ENCODE results near the gene SH3BGRL3. TPM values are rescaled to one million over a fixed set of nuclear protein-coding genes. Genes with fewer than 3 reads are reported as not detected.

SH3BGRL3 gene
- total and polyA plus RNA-seq, 2 donors, result 12.3 to 123 TPM

DNA sequence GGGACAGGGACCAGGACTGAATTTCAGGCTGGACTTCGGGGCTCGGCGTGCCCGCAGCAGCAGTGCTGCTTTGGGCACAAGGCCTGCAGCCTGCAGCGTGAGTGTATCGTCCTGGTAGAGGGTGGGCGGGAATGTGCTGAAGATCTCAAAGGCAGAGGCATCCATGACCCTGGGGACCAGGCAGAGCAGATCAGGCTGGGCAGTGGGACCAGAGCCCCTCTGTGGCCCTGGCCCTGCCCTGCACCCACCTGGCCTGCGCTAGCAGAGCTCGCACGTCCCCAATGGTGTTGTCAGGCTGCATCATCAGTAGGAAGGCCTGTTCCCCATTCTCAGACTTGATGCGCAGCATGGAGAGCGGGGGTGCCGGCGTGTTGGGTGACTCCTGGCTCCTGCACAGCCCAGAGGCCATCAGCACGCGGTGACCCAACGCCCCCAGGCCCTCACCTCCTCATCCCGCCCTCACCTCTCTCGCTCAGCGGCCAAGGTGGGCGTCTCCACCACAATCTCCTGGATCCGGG lies 2.6 kb downstream of the SH3BGRL3 start:
- no peak for DNase-seq (ENCODE audit: extremely low spot score)
- 72% methylated on average over 22 of the region's 22 CpGs for WGBS
- H3K36me3 ChIP-seq (ENCODE audit: insufficient read depth), result no peaks in the 10 kb centered on the region
- H3K27ac ChIP-seq (ENCODE audit: low read depth), result no peak overlapping the region
- H3K4me3 ChIP-seq (ENCODE audit: low read depth, low read length), result no peak overlapping the region
- no peaks in the 10 kb centered on the region for H3K4me1 ChIP-seq (ENCODE audit: insufficient read depth)

DNA sequence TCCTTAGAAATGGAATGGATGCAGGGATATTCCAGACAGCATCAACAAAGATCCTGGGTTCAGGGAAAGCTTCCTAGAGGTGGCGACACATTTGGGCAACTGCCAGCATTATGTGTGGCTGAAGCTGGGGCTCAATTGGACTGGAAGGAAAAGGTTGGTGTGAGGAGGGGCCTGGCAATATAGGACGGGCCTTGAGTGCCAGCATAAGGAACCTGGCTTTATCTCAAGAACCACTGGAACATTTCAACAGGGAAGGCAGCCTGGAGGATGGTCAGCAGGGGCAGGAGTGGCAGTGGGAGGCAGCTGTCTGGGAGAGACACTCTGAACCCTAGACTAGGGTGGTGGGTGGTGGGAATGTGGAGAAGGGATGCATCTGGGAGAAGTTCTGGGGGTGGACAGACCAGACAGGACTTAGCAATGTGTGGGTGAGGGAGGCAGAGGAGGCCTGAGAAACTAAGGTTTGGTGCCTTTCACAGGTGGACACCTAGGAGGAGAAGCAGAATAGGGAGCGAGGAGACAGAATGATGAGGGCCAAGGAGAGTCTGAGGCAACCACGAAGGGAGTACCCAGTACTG lies 3.5 kb downstream of the SH3BGRL3 start:
- Histone ChIP-seq H3K36me3 (ENCODE audit: insufficient read depth) (no peaks in the 10 kb centered on the region), H3K27ac (ENCODE audit: low read depth) (no peak overlapping the region), H3K4me1 (ENCODE audit: insufficient read depth) (no peaks in the 10 kb centered on the region), H3K4me3 (ENCODE audit: low read depth, low read length) (no peak overlapping the region)
- DNase-seq (ENCODE audit: extremely low spot score), result no peak
- WGBS, result 79% methylated on average over 4 of the region's 4 CpGs

DNA sequence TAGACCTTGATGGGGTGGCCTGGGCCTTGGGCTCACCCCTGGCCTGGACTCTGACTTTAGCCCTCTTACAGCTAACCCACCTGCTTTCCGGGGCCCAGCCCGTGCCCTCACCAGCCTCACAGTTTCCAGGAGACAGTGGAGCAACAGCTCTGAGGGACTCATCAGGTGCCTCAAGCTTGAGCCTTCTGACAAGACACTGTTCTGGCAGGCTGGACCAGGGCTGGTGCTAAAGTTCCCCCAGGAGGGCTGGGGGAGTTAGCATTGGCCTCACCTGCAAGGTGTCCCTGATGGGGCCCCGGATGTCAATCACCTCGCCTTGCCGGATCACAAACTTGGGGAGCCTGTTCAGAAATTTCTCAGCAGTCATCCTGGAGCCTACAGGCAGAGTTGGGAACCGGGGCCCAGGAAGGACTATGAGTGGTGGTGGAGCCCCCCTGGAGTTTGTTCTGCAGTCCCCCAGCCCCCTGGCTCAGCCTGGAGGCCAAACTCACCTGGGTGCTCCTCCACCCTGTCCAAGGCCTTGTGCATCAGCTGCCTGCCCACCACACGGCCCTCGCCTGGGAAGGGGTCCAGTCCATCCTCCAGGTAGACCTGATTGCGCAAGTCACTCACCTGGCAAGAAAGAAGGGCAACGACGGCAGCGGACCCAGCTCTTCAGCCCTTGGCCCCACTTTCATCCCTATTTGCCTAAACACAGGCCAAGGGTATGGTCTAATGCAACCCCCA lies 4.1 kb downstream of the SH3BGRL3 start:
- Histone ChIP-seq H3K4me1 (ENCODE audit: insufficient read depth) (no peaks in the 10 kb centered on the region), H3K4me3 (ENCODE audit: low read depth, low read length) (no peak overlapping the region), H3K27ac (ENCODE audit: low read depth) (no peak overlapping the region), H3K36me3 (ENCODE audit: insufficient read depth) (no peaks in the 10 kb centered on the region)
- WGBS, result 88% methylated on average over 12 of the region's 12 CpGs
- DNase-seq (ENCODE audit: extremely low spot score), result no peak

DNA sequence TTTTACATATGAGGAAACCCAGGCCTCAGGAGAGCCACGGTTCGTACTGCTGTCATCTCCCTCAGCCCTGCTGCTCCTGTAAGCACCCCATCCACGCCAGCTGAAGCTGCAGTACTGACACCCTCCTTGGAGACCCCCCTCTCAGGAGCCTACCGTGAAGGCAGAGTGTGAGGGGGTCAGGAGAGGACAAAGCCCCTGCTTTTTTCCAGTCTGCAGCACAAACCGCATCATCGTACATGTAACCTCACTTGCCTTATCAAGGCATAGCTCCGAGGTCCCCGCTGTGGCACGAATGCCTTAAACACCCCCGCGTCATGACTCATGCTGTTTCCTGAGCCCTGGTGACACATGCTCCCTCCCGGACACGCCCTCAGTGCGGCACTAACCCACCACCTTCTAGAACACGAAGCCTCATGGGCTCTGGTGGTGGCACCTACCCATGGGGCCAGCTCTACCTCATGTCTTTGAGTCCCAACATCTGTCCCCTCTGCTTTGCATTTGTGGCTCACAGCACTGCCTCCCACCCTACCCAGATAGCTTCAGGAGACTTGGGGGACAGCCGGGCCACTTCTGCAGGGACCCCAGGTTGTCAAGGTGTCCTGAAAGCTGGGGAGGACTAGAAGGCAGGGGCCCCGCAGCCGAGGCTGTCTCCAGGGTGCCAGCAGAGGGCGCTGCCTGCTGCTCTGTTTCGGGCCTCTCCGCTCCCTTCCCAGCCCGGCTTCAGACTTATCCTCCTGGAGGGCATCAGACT lies 4.9 kb downstream of the SH3BGRL3 start:
- DNase-seq (ENCODE audit: extremely low spot score), result no peak
- Histone ChIP-seq H3K27ac (ENCODE audit: low read depth) (no peak overlapping the region), H3K4me1 (ENCODE audit: insufficient read depth) (no peaks in the 10 kb centered on the region), H3K36me3 (ENCODE audit: insufficient read depth) (no peaks in the 10 kb centered on the region), H3K4me3 (ENCODE audit: low read depth, low read length) (no peak overlapping the region)
- WGBS, result 38% methylated on average over 22 of the region's 22 CpGs

DNA sequence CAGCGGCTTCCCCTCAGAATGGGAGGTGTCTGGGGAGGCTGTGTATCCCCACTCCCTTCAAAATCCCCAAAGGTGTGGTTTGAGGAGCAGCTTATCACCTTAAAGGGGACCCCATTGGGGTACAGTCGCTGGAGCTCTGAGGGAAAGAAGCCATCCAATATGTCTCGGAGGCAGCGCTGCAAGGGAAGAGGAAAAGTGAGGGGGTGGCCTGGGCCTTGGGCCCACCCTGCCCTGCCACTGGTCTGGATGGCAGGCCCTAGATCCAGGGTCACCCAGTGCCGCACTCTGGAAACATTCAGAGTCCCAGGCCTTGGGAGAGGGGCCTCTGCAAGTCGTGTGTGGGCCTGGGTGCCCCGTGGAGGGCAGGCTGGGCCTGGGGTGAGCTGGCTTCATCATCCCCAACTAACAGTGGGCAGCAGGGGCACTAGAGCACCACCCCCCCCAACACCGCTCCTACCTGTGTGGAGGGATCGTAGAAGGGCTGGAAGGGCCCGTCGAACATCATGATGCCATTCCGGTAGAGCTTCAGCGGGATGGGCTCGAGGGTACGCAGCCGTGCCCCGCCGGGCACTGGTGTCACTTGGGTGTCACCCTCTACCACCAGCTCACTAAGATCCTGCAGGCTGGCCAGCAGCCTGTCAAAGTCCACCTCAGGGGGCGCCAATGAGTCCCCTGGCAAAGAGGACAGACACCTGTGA lies 5.6 kb downstream of the SH3BGRL3 start:
- Histone ChIP-seq H3K4me3 (ENCODE audit: low read depth, low read length) (no peak overlapping the region), H3K27ac (ENCODE audit: low read depth) (no peak overlapping the region), H3K36me3 (ENCODE audit: insufficient read depth) (no peaks in the 10 kb centered on the region), H3K4me1 (ENCODE audit: insufficient read depth) (no peaks in the 10 kb centered on the region)
- 81% methylated on average over 19 of the region's 19 CpGs for whole genome bisulfite sequencing
- DNase-seq (ENCODE audit: extremely low spot score), result no peak

DNA sequence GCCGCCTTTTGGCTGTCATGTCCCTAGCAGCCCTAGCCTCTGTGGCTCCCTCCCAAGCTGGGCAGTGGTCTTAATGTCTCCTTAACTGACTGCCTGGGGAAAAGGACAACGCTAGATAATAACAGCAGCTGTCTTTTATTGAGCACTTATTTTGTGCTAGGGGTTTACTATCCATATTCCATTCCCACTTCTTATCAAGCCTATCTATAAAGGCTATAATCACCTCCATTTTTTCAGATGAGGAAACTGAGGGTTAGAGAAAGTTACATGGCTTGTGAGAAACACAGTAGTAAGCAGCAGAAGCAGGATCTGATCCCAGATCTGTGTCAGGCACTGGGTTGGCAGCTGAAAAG lies 6.2 kb downstream of the SH3BGRL3 start:
- H3K4me1 ChIP-seq (ENCODE audit: insufficient read depth), result no peaks in the 10 kb centered on the region
- no peak overlapping the region for H3K4me3 ChIP-seq (ENCODE audit: low read depth, low read length)
- no peak for DNase-seq (ENCODE audit: extremely low spot score)
- no peak overlapping the region for H3K27ac ChIP-seq (ENCODE audit: low read depth)
- H3K36me3 ChIP-seq (ENCODE audit: insufficient read depth), result no peaks in the 10 kb centered on the region
- 77% methylated on average over 2 of the region's 2 CpGs for WGBS

DNA sequence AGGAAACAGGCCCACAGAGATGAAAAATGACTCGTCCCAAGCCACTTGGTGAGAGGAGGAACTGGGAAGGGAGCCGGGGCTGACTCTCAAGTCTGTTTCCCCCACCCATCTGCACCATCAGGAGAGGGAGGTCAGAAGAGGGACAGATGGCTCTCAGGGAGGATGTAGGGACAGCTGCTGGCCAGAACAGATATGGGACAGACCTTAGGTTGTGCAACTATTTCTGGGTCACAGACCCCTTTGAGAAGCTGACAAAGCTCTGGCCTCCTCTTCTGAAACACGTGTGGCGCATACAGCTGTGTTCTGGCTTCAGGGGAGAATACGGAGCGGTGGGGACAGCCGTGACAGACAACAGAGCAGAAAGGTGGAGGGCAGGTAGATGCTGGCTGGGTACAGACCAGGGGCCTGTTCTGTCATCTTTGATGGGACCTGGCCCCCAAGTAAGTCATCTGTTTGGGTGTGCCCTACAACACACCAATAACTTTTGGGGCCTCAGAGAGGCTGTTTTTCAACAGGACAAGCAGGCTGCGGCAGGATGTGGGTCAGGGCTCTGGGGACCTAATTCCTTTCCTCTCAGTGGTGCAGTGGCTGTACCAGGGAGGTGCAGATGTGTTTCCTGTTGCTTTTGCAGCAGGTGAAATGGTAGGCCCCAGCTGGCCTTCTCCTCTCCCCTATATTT lies 7.3 kb downstream of the SH3BGRL3 start:
- Histone ChIP-seq H3K27ac (ENCODE audit: low read depth) (no peak overlapping the region), H3K36me3 (ENCODE audit: insufficient read depth) (no peaks in the 10 kb centered on the region), H3K4me1 (ENCODE audit: insufficient read depth) (no peaks in the 10 kb centered on the region), H3K4me3 (ENCODE audit: low read depth, low read length) (no peak overlapping the region)
- DNase-seq (ENCODE audit: extremely low spot score), result no peak
- WGBS, result 64% methylated on average over 8 of the region's 8 CpGs

DNA sequence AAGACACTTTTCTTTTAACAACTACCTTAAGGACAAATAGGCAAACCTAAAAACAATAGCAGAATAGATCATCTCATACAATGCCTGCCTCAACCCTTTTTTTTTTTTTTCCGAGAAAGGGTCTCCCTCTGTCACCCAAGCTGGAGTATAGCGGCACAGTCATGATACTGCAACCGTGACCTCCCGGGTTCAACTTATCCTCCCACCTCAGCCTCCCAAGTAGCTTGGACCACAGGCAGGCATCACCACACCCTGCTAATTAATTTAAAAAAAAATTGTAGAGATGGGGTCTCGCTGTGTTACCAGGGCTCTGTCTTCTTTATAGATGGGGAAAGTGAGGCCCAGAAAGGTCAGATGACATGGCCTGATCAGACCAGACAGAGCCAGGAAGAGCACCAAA lies 7.9 kb downstream of the SH3BGRL3 start:
- Histone ChIP-seq H3K4me1 (ENCODE audit: insufficient read depth) (no peaks in the 10 kb centered on the region), H3K4me3 (ENCODE audit: low read depth, low read length) (no peak overlapping the region), H3K27ac (ENCODE audit: low read depth) (no peak overlapping the region), H3K36me3 (ENCODE audit: insufficient read depth) (no peaks in the 10 kb centered on the region)
- no peak for DNase-seq (ENCODE audit: extremely low spot score)
- 94% methylated on average over 5 of the region's 5 CpGs for WGBS

DNA sequence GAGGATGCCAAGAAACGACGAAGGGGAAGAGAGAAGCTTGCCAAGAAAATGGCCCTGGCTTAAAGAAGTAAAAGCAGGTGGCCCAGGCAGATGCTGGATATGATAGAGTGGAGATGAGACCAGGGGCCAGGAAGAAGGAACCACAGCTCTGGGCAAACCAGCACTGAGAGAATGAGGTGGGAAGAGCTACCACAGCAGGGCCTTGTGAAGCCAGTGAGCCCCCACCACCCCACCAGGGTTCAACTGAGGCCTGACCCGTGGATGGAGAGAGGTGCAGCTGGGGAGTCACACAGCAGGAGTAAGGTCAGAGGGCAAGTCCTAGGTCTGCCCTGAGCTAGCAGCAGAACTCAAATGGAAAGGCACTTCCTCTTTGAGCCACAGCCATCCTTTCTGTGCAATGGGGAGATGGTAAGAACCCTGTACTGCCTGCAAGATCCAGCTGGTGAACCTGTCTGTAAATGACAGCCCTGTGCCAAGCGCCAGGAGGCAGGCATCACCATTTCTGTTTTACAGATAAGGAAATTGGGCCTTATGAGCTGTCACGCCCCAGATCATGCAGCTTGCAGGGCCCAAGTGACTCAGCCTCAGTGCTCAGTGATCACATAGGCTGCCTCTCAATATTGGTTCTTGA lies 8.5 kb downstream of the SH3BGRL3 start:
- DNase-seq (ENCODE audit: extremely low spot score), result no peak
- Histone ChIP-seq H3K4me1 (ENCODE audit: insufficient read depth) (no peaks in the 10 kb centered on the region), H3K4me3 (ENCODE audit: low read depth, low read length) (no peak overlapping the region), H3K36me3 (ENCODE audit: insufficient read depth) (no peaks in the 10 kb centered on the region), H3K27ac (ENCODE audit: low read depth) (no peak overlapping the region)
- WGBS, result 55% methylated on average over 5 of the region's 5 CpGs

DNA sequence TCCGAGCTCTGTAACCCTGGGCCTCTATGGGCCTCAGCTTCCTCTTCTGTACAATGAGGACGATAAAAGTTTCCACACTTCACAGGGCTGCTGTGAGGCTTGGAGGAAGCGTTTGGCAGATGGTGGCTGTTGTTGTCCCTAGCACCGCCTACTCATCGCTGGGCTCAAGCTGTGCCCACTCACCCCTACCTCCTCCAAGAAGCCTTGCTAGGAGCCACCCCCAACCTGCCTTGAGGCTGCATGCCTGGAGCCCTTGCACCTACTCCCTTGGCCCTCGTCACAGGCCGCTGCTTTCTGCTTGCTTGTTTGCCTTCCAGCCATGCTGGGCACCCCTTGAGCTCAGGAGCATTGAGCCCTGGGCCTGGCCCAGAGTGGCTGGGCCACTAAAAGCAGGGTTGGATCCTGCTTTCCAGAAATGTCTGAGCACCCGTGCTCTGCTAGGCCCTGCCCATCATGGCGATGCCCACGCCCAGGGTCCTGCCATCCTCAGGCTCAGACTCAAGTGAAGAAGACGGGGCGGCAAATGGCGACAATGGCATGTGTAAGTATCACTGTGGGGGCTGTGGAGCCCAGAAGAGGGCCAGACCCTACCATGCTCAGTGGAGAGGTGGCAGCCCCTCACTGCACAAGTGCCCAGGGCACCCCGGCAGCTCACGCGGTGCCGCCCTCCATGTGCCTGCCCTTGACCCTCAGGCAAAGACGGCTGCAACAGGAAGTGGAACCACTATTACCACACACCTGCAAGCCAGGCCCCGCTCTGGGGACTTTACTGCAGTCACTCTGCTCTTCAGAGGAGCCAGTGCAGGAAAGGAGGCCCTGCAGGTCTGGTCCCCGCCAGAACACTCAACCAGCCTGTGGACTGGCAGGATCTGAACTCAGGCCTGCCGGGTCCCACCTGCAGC lies 9.5 kb downstream of the SH3BGRL3 start:
- Histone ChIP-seq H3K27ac (ENCODE audit: low read depth) (no peak overlapping the region), H3K36me3 (ENCODE audit: insufficient read depth) (no peaks in the 10 kb centered on the region), H3K4me1 (ENCODE audit: insufficient read depth) (no peaks in the 10 kb centered on the region), H3K4me3 (ENCODE audit: low read depth, low read length) (no peak overlapping the region)
- no peak for DNase-seq (ENCODE audit: extremely low spot score)
- 89% methylated on average over 21 of the region's 21 CpGs for WGBS

DNA sequence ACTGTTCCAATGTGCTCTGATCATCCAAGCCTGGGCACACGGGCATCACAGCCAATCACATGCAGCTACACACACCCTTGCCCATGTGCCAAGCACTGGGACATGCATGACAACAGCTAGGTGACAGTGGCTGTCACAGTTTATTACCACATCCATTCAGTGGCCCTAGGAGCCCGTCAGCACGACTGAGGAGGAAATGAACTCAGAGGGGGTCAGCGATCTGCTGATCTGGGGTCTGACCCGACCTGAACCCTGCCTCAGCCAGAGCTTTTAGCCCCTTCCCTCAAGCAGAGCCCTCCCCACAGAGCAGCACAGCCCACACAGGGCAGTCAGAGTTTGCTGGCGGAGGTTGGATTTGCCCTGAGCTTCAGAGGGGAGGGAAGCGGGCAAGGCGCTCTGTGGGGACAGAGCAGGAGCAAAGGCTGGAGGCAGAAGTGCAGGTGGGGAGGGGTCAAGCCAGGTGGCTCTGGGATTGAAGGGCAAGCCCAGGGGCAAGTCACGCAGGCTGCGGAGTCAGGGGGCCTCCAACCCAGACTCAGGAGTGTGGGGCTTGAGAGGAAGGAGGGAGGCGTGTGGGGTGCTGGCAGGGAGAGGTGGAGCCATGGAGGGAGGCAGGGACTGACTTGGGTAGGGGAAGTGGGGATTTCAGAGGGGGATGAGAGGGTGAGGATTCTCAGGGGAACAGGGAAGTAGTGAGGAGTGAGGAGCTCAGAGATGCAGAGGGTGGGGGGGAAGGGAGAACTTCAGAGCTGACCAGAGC lies 10.4 kb downstream of the SH3BGRL3 start:
- H3K4me3 ChIP-seq (ENCODE audit: low read depth, low read length), result no peak overlapping the region
- H3K36me3 ChIP-seq (ENCODE audit: insufficient read depth), result no peaks in the 10 kb centered on the region
- DNase-seq (ENCODE audit: extremely low spot score), result no peak
- 74% methylated on average over 11 of the region's 11 CpGs for WGBS
- H3K4me1 ChIP-seq (ENCODE audit: insufficient read depth), result no peaks in the 10 kb centered on the region
- H3K27ac ChIP-seq (ENCODE audit: low read depth), result peak overlapping the region; percentile 16

DNA sequence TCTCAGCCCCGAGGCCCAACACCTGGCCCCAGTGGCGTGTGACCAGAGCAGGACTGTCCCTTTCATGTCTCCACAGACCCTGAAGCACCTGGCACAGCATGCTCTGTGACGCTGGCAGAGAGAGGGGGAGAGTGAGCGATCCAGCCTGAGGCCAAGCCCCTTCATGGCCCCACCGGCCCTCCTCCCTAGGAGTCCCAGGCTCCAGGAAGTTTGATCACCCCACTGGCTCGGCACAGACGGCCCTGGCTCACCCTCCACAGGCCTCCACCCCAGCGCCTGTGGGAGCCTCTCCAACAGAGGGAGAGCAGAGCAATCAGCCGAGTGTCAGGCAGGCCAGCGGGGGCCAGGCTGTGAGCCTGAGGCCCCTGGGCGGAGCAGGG lies 11.0 kb downstream of the SH3BGRL3 start:
- no peak for DNase-seq (ENCODE audit: extremely low spot score)
- Histone ChIP-seq H3K4me1 (ENCODE audit: insufficient read depth) (no peaks in the 10 kb centered on the region), H3K36me3 (ENCODE audit: insufficient read depth) (no peaks in the 10 kb centered on the region), H3K4me3 (ENCODE audit: low read depth, low read length) (no peak overlapping the region), H3K27ac (ENCODE audit: low read depth) (no peak overlapping the region)
- 68% methylated on average over 11 of the region's 11 CpGs for WGBS

All from urinary bladder (tissue), 4 donors.